Measurements from ENCODE around the gene RNF4.
"Not testable (repeated sequence)": the region's sequence is repeated elsewhere in the genome, so short reads cannot be mapped to it uniquely, and the experiment has no call there.

RNF4 gene

DNA sequence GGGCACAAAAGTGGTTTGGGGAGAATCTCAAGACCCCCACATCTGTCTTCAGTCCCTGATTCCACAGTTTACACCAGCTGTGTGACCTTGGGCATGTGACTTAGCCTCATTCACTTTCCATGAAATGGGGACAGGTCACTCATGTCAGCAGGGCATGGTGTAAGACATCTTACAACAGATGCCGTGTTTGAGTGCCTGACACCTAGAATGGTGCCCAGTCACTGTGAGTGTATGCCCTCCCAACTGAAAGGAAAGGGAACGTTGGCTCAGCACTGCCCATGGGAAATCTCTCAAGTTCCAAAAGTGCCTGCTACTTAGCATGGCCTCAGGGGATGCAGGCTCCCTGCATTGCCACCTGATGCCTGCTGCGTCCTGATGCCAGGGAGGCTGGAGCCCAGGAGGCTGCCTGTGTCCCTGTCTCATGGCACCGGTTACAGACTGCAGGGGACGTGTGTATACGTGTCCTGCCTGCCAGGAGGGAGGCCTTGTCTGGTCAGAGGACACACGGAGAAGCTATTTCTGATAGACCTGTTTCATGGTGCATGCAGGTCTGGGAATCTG lies 32.2 kb downstream of the RNF4 start:
- H3K27me3 ChIP-seq (ENCODE audit: control insufficient read depth in 5 of 5, insufficient read depth in 4 of 5, low read length in 5 of 5), result no peaks in the 10 kb centered on the region
- no peak overlapping the region for H3K27ac ChIP-seq (ENCODE audit: low read depth, low read length)
- H3K9me3 ChIP-seq (ENCODE audit: control insufficient read depth in 5 of 5, low read length in 5 of 5), result no peaks in the 10 kb centered on the region
- peaks cover 7 to 77% (median 38%) of the 10 kb centered on the region in 5 donors for H3K36me3 ChIP-seq (ENCODE audit: control insufficient read depth in 5 of 5, insufficient read depth in 5 of 5, low read length in 5 of 5)
- peaks cover 0 to 6% (median 0%) of the 10 kb centered on the region in 5 donors for H3K4me1 ChIP-seq (ENCODE audit: control insufficient read depth in 5 of 5, insufficient read depth in 5 of 5, low read length in 5 of 5)
- no peak overlapping the region for H3K9ac ChIP-seq (ENCODE audit: low read length in 5 of 5)
- H3K4me3 ChIP-seq (ENCODE audit: low read depth in 1 of 5, low read length in 5 of 5), result no peak overlapping the region

DNA sequence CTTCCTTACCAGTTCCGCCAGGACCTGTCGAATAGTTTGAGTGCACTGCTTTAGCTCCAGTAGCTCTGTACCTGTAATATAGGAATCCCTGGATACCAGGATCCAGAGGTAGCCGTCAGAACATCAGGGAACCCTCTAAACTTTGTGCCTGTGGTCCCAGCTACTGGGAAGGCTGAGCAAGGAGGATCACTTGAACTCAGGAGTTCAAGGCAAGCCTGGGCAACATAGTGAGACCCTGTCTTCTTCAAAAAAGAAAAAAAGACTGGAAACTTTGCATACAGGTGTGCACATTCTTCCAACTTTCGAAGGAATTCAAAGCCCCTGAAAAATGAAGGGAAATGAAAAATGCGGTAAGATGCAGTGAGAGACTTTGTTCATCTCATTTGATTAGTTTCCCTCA lies 34.9 kb downstream of the RNF4 start:
- Histone ChIP-seq H3K4me1 (ENCODE audit: control insufficient read depth in 5 of 5, insufficient read depth in 5 of 5, low read length in 5 of 5) (no peaks in the 10 kb centered on the region), H3K36me3 (ENCODE audit: control insufficient read depth in 5 of 5, insufficient read depth in 5 of 5, low read length in 5 of 5) (peaks cover 3 to 64% (median 32%) of the 10 kb centered on the region in 5 donors), H3K27me3 (ENCODE audit: control insufficient read depth in 5 of 5, insufficient read depth in 4 of 5, low read length in 5 of 5) (no peaks in the 10 kb centered on the region), H3K27ac (ENCODE audit: low read depth, low read length) (no peak overlapping the region), H3K4me3 (ENCODE audit: low read depth in 1 of 5, low read length in 5 of 5) (no peak overlapping the region), H3K9ac (ENCODE audit: low read length in 5 of 5) (no peak overlapping the region), H3K9me3 (ENCODE audit: control insufficient read depth in 5 of 5, low read length in 5 of 5) (no peaks in the 10 kb centered on the region)

DNA sequence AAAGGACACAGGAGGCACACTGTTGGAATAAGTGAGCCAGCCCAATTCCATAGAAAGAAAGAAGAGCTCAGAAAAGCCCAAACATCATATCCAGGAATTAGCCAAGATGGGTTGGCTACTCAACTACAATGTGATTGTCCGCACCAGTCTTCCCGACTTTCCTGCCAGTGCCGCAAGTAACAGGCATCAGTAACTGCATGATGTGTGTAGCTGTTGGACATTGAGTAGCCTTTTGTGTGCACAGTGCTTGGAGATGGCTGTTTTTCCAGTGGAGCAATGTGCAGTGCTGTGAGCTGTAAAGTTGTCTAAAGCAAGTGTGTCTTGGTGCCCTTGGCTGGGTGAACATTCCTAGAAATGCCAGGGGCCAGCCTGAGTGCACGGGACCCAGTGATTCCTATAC lies 38.4 kb downstream of the RNF4 start:
- no peaks in the 10 kb centered on the region for H3K9me3 ChIP-seq (ENCODE audit: control insufficient read depth in 5 of 5, low read length in 5 of 5)
- no peak overlapping the region for H3K4me3 ChIP-seq (ENCODE audit: low read depth in 1 of 5, low read length in 5 of 5)
- no peak overlapping the region for H3K9ac ChIP-seq (ENCODE audit: low read length in 5 of 5)
- H3K4me1 ChIP-seq (ENCODE audit: control insufficient read depth in 5 of 5, insufficient read depth in 5 of 5, low read length in 5 of 5), result peaks cover 0 to 9% (median 0%) of the 10 kb centered on the region in 5 donors
- peaks cover 0 to 61% (median 36%) of the 10 kb centered on the region in 5 donors for H3K36me3 ChIP-seq (ENCODE audit: control insufficient read depth in 5 of 5, insufficient read depth in 5 of 5, low read length in 5 of 5)
- H3K27ac ChIP-seq (ENCODE audit: low read depth, low read length), result no peak overlapping the region
- H3K27me3 ChIP-seq (ENCODE audit: control insufficient read depth in 5 of 5, insufficient read depth in 4 of 5, low read length in 5 of 5), result no peaks in the 10 kb centered on the region

DNA sequence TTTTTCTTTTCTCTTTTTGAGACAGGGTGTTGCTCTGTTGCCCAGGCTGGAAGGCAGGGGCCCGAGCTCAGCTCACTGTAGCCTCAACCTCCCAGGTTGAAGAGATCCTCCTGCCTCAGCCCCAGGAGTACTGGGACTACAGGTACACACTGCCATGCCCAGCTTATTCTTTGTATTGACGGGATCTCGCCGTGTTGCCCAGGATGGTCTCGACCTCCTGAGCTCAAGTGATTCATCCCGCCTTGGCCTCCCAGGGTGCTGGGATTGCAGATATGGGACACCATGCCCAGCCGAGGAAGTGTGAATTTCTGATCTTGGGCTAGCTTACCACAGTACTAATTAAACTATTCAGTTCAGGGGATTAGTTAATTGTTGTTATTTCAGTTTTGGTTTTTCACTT lies 38.9 kb downstream of the RNF4 start:
- peaks cover 0 to 66% (median 42%) of the 10 kb centered on the region in 5 donors for H3K36me3 ChIP-seq (ENCODE audit: control insufficient read depth in 5 of 5, insufficient read depth in 5 of 5, low read length in 5 of 5)
- peaks cover 0 to 9% (median 0%) of the 10 kb centered on the region in 5 donors for H3K4me1 ChIP-seq (ENCODE audit: control insufficient read depth in 5 of 5, insufficient read depth in 5 of 5, low read length in 5 of 5)
- no peaks in the 10 kb centered on the region for H3K27me3 ChIP-seq (ENCODE audit: control insufficient read depth in 5 of 5, insufficient read depth in 4 of 5, low read length in 5 of 5)
- no peak overlapping the region for H3K4me3 ChIP-seq (ENCODE audit: low read depth in 1 of 5, low read length in 5 of 5)
- no peaks in the 10 kb centered on the region for H3K9me3 ChIP-seq (ENCODE audit: control insufficient read depth in 5 of 5, low read length in 5 of 5)
- no peak overlapping the region for H3K27ac ChIP-seq (ENCODE audit: low read depth, low read length)
- H3K9ac ChIP-seq (ENCODE audit: low read length in 5 of 5), result no peak overlapping the region

DNA sequence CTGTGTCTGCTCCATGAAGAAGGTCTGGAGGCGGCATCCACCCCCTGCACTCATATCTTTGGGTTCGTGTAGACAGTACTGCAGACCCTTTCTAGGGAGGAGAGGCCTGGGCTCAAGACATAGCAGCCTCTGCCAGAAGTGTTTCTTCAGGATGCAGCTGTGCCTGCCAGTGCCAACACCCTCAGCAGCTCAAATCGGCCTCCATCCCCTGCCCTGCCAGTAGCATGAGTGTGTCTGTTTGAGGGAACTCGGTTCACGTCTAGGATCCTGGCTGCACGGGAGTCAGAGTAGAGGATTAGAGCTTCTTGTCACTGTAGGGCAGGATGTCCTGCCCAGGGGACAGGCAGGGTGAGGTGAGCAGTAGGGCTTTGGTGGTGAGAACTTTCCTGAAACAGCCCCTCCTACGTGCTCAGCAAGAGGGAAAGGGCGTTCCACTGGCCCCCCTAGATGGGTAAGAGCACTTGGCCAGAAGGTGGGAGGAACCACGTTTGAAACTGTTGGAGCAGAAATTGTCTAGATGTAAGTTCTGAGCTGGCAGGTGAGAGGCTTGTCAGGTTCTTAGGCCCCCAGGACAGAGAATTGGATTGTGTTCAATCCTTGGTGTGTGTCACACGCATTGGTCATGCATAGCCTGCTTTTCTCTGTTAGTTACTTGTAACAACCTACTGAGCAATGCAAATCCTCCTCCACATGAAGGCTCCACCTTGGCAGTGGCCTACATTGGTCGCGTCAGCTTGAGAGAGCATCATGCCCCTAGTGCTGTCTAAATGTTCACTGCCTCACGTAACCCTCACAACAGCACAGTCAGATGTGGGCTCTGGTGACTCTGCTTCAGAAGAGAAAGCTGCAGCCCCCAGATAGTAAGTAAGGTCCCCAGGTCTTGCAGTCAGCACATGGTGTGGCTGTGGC lies 41.7 kb downstream of the RNF4 start:
- no peak overlapping the region for H3K9ac ChIP-seq (ENCODE audit: low read length in 5 of 5)
- H3K9me3 ChIP-seq (ENCODE audit: control insufficient read depth in 5 of 5, low read length in 5 of 5), result no peaks in the 10 kb centered on the region
- H3K36me3 ChIP-seq (ENCODE audit: control insufficient read depth in 5 of 5, insufficient read depth in 5 of 5, low read length in 5 of 5), result peaks cover 0 to 74% (median 58%) of the 10 kb centered on the region in 5 donors
- peaks cover 0 to 9% (median under 1%) of the 10 kb centered on the region in 5 donors for H3K4me1 ChIP-seq (ENCODE audit: control insufficient read depth in 5 of 5, insufficient read depth in 5 of 5, low read length in 5 of 5)
- H3K27ac ChIP-seq (ENCODE audit: low read depth, low read length), result no peak overlapping the region
- no peaks in the 10 kb centered on the region for H3K27me3 ChIP-seq (ENCODE audit: control insufficient read depth in 5 of 5, insufficient read depth in 4 of 5, low read length in 5 of 5)
- H3K4me3 ChIP-seq (ENCODE audit: low read depth in 1 of 5, low read length in 5 of 5), result no peak overlapping the region

DNA sequence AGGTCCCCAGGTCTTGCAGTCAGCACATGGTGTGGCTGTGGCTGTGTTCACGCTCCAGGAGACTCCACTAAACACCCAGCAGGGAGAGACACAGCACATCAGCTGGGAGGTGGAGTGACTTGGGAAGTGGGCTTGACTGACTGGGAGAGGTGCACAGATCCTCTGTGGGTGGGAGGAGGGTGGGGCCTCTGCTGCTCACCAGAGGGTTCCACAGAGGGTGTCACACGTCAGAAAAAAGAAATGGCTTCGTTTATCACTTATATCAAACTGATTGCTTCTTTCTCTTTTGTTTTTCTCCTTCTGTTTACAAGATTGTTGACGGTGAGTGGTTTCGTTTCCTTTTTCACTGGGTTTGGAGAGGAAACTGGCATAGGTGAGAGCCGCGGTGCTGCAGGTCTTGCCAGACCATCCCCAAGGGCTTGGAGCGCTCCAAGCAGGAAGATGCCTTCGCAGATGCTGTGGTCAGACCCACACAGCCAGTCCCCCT lies 42.8 kb downstream of the RNF4 start:
- Histone ChIP-seq H3K27ac (ENCODE audit: low read depth, low read length) (no peak overlapping the region), H3K9ac (ENCODE audit: low read length in 5 of 5) (no peak overlapping the region), H3K36me3 (ENCODE audit: control insufficient read depth in 5 of 5, insufficient read depth in 5 of 5, low read length in 5 of 5) (peaks cover 0 to 75% (median 58%) of the 10 kb centered on the region in 5 donors), H3K4me1 (ENCODE audit: control insufficient read depth in 5 of 5, insufficient read depth in 5 of 5, low read length in 5 of 5) (peaks cover 0 to 20% (median 9%) of the 10 kb centered on the region in 5 donors), H3K9me3 (ENCODE audit: control insufficient read depth in 5 of 5, low read length in 5 of 5) (no peaks in the 10 kb centered on the region), H3K4me3 (ENCODE audit: low read depth in 1 of 5, low read length in 5 of 5) (no peak overlapping the region), H3K27me3 (ENCODE audit: control insufficient read depth in 5 of 5, insufficient read depth in 4 of 5, low read length in 5 of 5) (no peaks in the 10 kb centered on the region)

DNA sequence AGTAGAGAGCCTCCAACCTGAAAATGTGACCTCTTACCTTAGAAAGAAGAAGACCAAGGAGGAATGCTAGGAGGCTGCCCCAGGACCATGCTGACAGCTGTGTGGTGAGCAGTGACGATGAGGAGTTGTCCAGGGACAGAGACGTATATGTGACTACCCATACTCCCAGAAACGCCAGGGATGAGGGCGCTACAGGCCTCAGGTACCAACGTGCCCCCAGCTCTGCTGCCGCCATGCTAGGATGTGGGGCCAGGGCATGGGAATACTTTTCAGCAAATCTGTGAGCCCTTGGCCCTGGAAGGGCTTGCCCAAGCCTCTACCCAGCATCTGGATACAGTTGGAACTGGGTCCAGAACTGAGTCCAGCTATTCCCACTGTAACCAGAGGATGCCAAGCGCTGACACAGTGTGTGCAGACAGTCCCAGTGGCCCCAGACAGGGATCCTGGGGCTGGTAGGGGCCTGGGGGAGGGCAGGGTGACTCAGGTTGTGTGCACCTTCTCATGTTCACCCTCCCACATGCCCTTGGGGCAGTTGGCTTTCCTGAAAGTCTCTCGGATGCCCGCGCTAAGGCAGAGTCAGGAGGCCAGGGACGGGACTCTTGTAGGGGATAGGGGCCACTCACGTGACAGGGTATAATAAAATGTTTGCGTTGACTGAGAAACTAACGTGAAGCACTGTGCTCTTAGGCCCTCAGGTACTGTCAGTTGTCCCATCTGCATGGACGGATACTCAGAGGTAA lies 43.7 kb downstream of the RNF4 start:
- H3K27me3 ChIP-seq (ENCODE audit: control insufficient read depth in 5 of 5, insufficient read depth in 4 of 5, low read length in 5 of 5), result no peaks in the 10 kb centered on the region
- no peak overlapping the region for H3K4me3 ChIP-seq (ENCODE audit: low read depth in 1 of 5, low read length in 5 of 5)
- H3K36me3 ChIP-seq (ENCODE audit: control insufficient read depth in 5 of 5, insufficient read depth in 5 of 5, low read length in 5 of 5), result peaks cover 0 to 70% (median 55%) of the 10 kb centered on the region in 5 donors
- no peaks in the 10 kb centered on the region for H3K9me3 ChIP-seq (ENCODE audit: control insufficient read depth in 5 of 5, low read length in 5 of 5)
- no peak overlapping the region for H3K27ac ChIP-seq (ENCODE audit: low read depth, low read length)
- H3K4me1 ChIP-seq (ENCODE audit: control insufficient read depth in 5 of 5, insufficient read depth in 5 of 5, low read length in 5 of 5), result peaks cover 0 to 21% (median 9%) of the 10 kb centered on the region in 5 donors
- H3K9ac ChIP-seq (ENCODE audit: low read length in 5 of 5), result no peak overlapping the region

DNA sequence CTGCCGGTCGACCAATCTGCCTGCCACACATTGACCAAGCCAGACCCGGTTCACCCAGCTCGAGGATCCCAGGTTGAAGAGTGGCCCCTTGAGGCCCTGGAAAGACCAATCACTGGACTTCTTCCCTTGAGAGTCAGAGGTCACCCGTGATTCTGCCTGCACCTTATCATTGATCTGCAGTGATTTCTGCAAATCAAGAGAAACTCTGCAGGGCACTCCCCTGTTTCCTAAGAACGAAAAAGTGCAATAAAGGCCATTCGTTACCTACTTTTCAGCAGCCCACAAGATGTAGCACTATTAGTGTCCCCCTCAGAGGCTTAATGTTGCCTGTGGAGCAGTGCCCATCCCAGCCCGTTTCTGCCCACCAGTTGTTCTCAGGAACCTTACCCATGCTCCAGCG lies 45.3 kb downstream of the RNF4 start:
- H3K9me3 ChIP-seq (ENCODE audit: control insufficient read depth in 5 of 5, low read length in 5 of 5); H3K27me3 ChIP-seq (ENCODE audit: control insufficient read depth in 5 of 5, insufficient read depth in 4 of 5, low read length in 5 of 5); H3K9ac ChIP-seq (ENCODE audit: low read length in 5 of 5); H3K27ac ChIP-seq (ENCODE audit: low read depth, low read length); H3K4me3 ChIP-seq (ENCODE audit: low read depth in 1 of 5, low read length in 5 of 5): not testable (repeated sequence)
- Histone ChIP-seq H3K4me1 (ENCODE audit: control insufficient read depth in 5 of 5, insufficient read depth in 5 of 5, low read length in 5 of 5) (peaks cover 0 to 21% (median 9%) of the 10 kb centered on the region in 5 donors), H3K36me3 (ENCODE audit: control insufficient read depth in 5 of 5, insufficient read depth in 5 of 5, low read length in 5 of 5) (peaks cover 0 to 60% (median 51%) of the 10 kb centered on the region in 5 donors)

DNA sequence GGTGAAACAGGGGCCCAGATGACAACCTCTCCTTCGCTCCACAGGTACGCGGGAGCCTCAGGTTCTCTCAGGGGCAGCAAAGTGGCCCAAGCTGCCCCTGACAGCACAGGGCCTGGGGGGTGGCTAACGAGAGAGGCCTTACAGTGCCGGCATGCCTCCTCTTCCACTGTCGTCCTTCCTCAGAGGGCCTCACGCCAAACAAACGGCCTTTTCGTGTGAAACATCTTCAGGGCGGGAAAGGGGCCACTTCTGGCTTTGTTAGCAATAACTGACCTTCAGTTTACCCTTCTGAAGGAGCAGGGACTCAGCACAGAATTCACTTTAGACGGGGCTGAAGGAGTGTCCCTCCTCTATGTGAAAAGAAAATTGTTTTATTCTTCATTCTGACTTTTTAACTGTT lies 46.0 kb downstream of the RNF4 start:
- not testable (repeated sequence) for H3K27ac ChIP-seq (ENCODE audit: low read depth, low read length); H3K4me3 ChIP-seq (ENCODE audit: low read depth in 1 of 5, low read length in 5 of 5); H3K27me3 ChIP-seq (ENCODE audit: control insufficient read depth in 5 of 5, insufficient read depth in 4 of 5, low read length in 5 of 5); H3K9me3 ChIP-seq (ENCODE audit: control insufficient read depth in 5 of 5, low read length in 5 of 5); H3K9ac ChIP-seq (ENCODE audit: low read length in 5 of 5)
- H3K4me1 ChIP-seq (ENCODE audit: control insufficient read depth in 5 of 5, insufficient read depth in 5 of 5, low read length in 5 of 5), result peaks cover 0 to 21% (median 9%) of the 10 kb centered on the region in 5 donors
- peaks cover 0 to 53% (median 45%) of the 10 kb centered on the region in 5 donors for H3K36me3 ChIP-seq (ENCODE audit: control insufficient read depth in 5 of 5, insufficient read depth in 5 of 5, low read length in 5 of 5)
